Mucosa of descending colon (tissue), 3 donors: ENCODE measurements around the gene CRADD. TPM values are rescaled to one million over a fixed set of nuclear protein-coding genes. Genes with fewer than 3 reads are reported as not detected.
"Not testable (repeated sequence)": the region's sequence is repeated elsewhere in the genome, so short reads cannot be mapped to it uniquely, and the experiment has no call there.

ENCODE experiments used
- ATAC-seq: fragments of 200-7000 bp; cut with Tn5 transposase; one replicate; pipeline ENCODE4 v1.9.1; 2020; ENCODE audit warnings: mild to moderate bottlenecking, moderate library complexity
- DNase-seq, 3 donors: peaks; one replicate each; pipeline ENCODE4 v3.0.0-alpha.2; 2020
- H3K36me3 ChIP-seq: fragments of 200-600 bp; one replicate; pipeline ENCODE4 v1.8.0; 2021; ENCODE audit warnings: low read depth, mild to moderate bottlenecking
- H3K4me1 ChIP-seq: fragments of 200-600 bp; one replicate; pipeline ENCODE4 v1.8.0; 2021; ENCODE audit warnings: low read depth, mild to moderate bottlenecking
- H3K4me3 ChIP-seq: fragments of 200-600 bp; one replicate; pipeline ENCODE4 v1.8.0; 2021; ENCODE audit warnings: mild to moderate bottlenecking
- H3K9me3 ChIP-seq: fragments of 200-600 bp; one replicate; pipeline ENCODE4 v1.8.0; 2021; ENCODE audit warnings: mild to moderate bottlenecking
- CTCF ChIP-seq: fragments of 200-600 bp; IDR thresholded peaks from one replicate; pipeline ENCODE4 v1.8.0; 2022; ENCODE audit warnings: antibody characterized with exemption, mild to moderate bottlenecking
- intact Hi-C, 2 donors: fragments of 100-400 bp; cut with DNase I in 1 of 2; cut with micrococcal nuclease in 1 of 2; formaldehyde crosslinking; loops; one replicate each; pipeline versions ENCODE4 v1.11.0 to v1.11.1; 2022; cut with DNase I, micrococcal nuclease
- total RNA-seq, 3 donors: library from RNA; stranded (reverse); fragmentation: NEBNext Ultra II Directional in 2 of 3; extraction: Animal tissue kit (Norgen Biotek cat#: 25700) in 2 of 3; gene quantifications; one replicate each; pipeline versions ENCODE4 v1.2.1 to v1.2.4, GENCODE V29; 2021 to 2023
- donor health status: DM: no; HTN: no; CAD: no; lungs with moderate emphysema.
- donor health status: DM: no; HTN: no; CAD: no.
- donor health status: DM: no; HTN: yes; CAD: no.

CRADD gene
- total RNA-seq, 3 donors from 2014 or later = 18.4 to 27.9 (median 22.7) TPM

- no peak overlapping the region for H3K4me3 ChIP-seq
- H3K36me3 ChIP-seq = no peaks in the 10 kb centered on the region
- ATAC-seq (no peak), DNase-seq (no peak)
- H3K4me1 ChIP-seq = no peaks in the 10 kb centered on the region
- intact Hi-C loops = no loop called here
- H3K9me3 ChIP-seq = peaks cover 13% of the 10 kb centered on the region
- TF ChIP-seq CTCF = no peak
Observed at GRCh38 chr12:93751864-93752610, 74.9 kb downstream of the CRADD start.

DNA sequence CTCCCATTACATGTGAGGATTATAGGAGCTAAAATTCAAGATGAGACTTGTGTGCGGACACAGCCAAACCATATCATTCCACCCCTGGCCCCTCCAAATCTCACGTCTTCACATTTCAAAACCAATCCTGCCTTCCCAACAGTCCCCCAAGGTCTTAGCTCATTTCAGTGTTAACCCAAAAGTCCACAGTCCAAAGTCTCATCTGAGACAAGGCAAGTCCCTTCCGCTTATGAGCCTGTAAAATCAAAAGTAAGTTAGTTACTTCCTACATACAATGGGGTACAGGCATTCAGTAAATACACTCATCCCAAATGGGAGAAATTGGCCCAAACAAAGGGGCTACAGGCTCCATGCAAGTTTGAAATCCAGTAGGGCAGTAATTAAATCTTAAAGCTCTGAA lies 76.1 kb downstream of the CRADD start:
- no peak overlapping the region for H3K4me3 ChIP-seq
- intact Hi-C loops = no loop called here
- H3K36me3 ChIP-seq = no peaks in the 10 kb centered on the region
- no peak for TF ChIP-seq CTCF
- no peak for DNase-seq
- H3K4me1 ChIP-seq = peaks cover 6% of the 10 kb centered on the region
- ATAC-seq = no peak
- peaks cover 13% of the 10 kb centered on the region for H3K9me3 ChIP-seq

DNA sequence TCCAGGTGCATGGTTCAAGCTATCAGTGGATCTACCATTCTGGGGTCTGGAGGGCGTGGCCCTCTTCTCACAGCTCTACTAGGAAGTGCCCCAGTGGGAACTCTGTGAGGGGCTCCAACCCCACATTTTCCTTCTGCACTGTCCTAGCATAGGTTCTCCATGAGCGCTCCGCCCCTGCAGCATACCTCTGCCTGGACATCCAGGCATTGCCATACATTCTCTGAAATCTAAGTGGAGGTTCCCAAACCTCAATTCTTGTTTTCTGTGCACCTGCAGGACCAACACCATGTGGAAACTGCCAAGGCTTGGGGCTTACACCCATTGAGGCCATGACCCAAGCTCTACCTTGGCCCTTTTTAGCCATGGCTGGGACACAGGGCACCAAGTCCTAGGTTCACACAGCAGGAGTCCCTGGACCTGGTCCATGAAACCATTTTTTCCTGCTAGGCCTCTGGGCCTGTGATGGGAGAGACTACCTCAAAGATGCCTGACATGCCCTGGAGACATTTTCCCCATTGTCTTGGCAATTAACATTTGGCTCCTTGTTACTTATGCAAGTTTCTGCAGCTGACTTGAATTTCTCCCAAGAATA lies 76.8 kb downstream of the CRADD start:
- Histone ChIP-seq H3K4me3 (no peak overlapping the region), H3K9me3 (peaks cover 13% of the 10 kb centered on the region), H3K36me3 (no peaks in the 10 kb centered on the region), H3K4me1 (peaks cover 11% of the 10 kb centered on the region)
- DNase-seq (no peak), ATAC-seq (no peak)
- no peak for TF ChIP-seq CTCF
- intact Hi-C loops = no loop called here

DNA sequence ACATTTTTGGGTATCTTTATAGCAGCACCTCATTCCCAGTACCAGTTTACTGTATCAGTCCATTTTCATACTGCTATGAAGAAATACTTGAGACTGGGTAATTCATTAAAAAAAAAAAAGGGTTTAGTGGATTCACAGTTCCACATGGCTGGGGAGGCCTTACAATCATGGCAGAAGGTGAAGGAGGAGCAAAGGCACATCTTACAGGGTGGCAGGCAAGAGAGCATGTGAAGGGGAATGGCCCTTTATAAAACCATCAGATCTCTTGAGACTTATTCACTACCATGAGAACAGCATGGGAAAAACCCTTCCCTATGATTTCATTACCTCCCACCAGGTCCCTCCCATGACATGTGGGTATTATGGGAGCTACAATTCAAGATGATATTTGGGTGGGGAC lies 77.7 kb downstream of the CRADD start:
- H3K36me3 ChIP-seq, ATAC-seq, DNase-seq, H3K4me3 ChIP-seq, intact Hi-C loops: not testable (repeated sequence)
- H3K9me3 ChIP-seq = peaks cover 13% of the 10 kb centered on the region
- peaks cover 20% of the 10 kb centered on the region for H3K4me1 ChIP-seq

- peaks cover 23% of the 10 kb centered on the region for H3K4me1 ChIP-seq
- no peak for ATAC-seq
- no peak overlapping the region for H3K4me3 ChIP-seq
- no peak for DNase-seq
- intact Hi-C loops = no loop called here
- TF ChIP-seq CTCF = no peak
- no peaks in the 10 kb centered on the region for H3K36me3 ChIP-seq
- H3K9me3 ChIP-seq = peaks cover 13% of the 10 kb centered on the region
Observed at GRCh38 chr12:93756288-93756687, 79.1 kb downstream of the CRADD start.
